ENCODE data around the gene HIVEP2.

DNA sequence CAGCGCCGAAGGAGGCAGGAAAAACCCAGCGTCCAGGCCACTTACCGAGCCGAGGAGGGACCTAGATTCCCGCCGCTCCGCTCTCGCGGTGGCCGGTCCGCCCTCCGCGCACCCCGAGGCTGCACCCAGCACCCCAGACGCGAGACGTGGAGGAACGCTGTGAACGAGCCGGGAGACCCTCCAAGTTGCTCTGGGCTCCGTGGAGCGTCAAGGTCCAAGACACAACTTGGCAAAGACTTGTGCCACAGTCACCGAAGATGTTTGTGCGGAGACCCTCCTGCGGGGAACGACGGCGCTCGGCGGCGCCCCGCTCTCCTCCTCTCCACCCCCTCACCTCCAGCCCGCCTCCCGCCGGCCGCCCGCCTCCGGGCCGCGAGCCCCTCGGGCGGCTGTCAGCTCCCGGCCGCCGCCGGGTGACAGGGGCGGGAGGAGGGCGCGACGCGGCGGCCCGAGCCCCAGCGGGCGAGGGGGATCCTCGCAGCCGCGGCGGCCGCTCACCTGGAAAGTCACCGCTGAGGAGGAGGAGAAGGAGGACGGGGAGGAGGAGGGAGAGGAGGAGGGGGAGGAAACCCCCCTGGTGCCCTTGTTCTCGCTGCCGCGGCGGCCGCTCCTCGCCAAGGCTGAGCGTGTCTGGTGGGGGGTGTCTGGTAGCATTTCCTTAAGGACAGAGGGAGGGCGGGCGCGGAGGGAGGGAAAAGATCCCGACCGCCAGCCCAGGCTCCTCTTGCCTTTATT is 637 bp upstream of the HIVEP2 start:
- TF ChIP-seq, protein P1, sequence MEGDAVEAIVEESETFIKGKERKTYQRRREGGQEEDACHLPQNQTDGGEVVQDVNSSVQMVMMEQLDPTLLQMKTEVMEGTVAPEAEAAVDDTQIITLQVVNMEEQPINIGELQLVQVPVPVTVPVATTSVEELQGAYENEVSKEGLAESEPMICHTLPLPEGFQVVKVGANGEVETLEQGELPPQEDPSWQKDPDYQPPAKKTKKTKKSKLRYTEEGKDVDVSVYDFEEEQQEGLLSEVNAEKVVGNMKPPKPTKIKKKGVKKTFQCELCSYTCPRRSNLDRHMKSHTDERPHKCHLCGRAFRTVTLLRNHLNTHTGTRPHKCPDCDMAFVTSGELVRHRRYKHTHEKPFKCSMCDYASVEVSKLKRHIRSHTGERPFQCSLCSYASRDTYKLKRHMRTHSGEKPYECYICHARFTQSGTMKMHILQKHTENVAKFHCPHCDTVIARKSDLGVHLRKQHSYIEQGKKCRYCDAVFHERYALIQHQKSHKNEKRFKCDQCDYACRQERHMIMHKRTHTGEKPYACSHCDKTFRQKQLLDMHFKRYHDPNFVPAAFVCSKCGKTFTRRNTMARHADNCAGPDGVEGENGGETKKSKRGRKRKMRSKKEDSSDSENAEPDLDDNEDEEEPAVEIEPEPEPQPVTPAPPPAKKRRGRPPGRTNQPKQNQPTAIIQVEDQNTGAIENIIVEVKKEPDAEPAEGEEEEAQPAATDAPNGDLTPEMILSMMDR (IDR thresholded peaks at IDR 0.05 in 8 of 11, conservative IDR thresholded peaks at IDR 0.05 in 3 of 11) = no peak
- peak; percentile 27 to 80 (median 58) for TF ChIP-seq POLR2AphosphoS5 (IDR thresholded peaks at IDR 0.05)
